Osteocyte (in vitro differentiated cells): ENCODE data around the gene NEUROG1. TPM values are rescaled to one million over a fixed set of nuclear protein-coding genes. Genes with fewer than 3 reads are reported as not detected.

ENCODE experiments used
- DNase-seq: peaks from one replicate; pipeline ENCODE4 v3.0.0; 2021; ENCODE audit warnings: mixed read lengths; ENCODE audit not compliant: unreplicated experiment; ENCODE audit errors: extremely low spot score
- H3K27ac Mint-ChIP-seq: one replicate; pipeline ENCODE4 v1.8.0; 2021; ENCODE audit warnings: mild to moderate bottlenecking, mixed read lengths; ENCODE audit not compliant: unreplicated experiment
- H3K27me3 Mint-ChIP-seq: one replicate; pipeline ENCODE4 v1.8.0; 2021; ENCODE audit warnings: mixed read lengths; ENCODE audit not compliant: unreplicated experiment
- H3K36me3 Mint-ChIP-seq: one replicate; pipeline ENCODE4 v1.8.0; 2021; ENCODE audit warnings: mixed read lengths; ENCODE audit not compliant: unreplicated experiment
- H3K4me1 Mint-ChIP-seq: one replicate; pipeline ENCODE4 v1.8.0; 2021; ENCODE audit warnings: mixed read lengths; ENCODE audit not compliant: unreplicated experiment
- H3K4me3 Mint-ChIP-seq: one replicate; pipeline ENCODE4 v1.8.0; 2021; ENCODE audit warnings: mild to moderate bottlenecking, moderate library complexity, mixed read lengths; ENCODE audit not compliant: unreplicated experiment
- H3K9me3 Mint-ChIP-seq: one replicate; pipeline ENCODE4 v1.8.0; 2021; ENCODE audit warnings: mixed read lengths; ENCODE audit not compliant: unreplicated experiment
- total RNA-seq: library from RNA; stranded (reverse); gene quantifications from 2 replicates; pipeline ENCODE4 v1.2.1, GENCODE V29; 2021
- TF ChIP-seq, protein P1 (sequence below): fragments of 200-600 bp; sonication (generic); IDR thresholded peaks from 2 replicates; pipeline ENCODE4 v1.5.0; 2021; ENCODE audit warnings: antibody characterized with exemption, mild to moderate bottlenecking, moderate library complexity

Gene NEUROG1
- total RNA-seq, 1 donor from 2014 or later, result not detected

DNA sequence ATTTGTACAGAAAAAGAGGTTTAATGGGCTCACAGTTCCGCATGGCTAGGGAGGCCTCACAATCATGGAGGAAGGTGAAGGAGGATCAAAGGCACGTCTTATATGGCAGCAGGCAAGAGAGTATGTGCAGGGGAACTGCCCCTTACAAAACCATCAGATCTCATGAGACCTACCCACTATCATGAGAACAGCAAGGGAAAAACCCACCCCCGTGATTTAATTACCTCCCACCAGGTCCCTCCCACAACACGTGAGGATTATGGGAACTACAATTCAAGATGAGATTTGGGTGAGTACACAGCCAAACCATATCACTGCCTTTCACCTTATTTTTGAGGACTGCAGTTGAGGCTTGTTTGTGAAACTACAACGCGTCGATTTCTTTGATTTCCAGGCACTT is 20.9 kb upstream of the NEUROG1 start:
- Mint-ChIP-seq H3K4me3 (no peak overlapping the region), H3K4me1 (peaks cover 2% of the 10 kb centered on the region), H3K27me3 (peaks cover 66% of the 10 kb centered on the region), H3K36me3 (no peaks in the 10 kb centered on the region), H3K27ac (no peak overlapping the region), H3K9me3 (no peaks in the 10 kb centered on the region)
- TF ChIP-seq, protein P1, sequence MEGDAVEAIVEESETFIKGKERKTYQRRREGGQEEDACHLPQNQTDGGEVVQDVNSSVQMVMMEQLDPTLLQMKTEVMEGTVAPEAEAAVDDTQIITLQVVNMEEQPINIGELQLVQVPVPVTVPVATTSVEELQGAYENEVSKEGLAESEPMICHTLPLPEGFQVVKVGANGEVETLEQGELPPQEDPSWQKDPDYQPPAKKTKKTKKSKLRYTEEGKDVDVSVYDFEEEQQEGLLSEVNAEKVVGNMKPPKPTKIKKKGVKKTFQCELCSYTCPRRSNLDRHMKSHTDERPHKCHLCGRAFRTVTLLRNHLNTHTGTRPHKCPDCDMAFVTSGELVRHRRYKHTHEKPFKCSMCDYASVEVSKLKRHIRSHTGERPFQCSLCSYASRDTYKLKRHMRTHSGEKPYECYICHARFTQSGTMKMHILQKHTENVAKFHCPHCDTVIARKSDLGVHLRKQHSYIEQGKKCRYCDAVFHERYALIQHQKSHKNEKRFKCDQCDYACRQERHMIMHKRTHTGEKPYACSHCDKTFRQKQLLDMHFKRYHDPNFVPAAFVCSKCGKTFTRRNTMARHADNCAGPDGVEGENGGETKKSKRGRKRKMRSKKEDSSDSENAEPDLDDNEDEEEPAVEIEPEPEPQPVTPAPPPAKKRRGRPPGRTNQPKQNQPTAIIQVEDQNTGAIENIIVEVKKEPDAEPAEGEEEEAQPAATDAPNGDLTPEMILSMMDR, result no peak
- no peak for DNase-seq

DNA sequence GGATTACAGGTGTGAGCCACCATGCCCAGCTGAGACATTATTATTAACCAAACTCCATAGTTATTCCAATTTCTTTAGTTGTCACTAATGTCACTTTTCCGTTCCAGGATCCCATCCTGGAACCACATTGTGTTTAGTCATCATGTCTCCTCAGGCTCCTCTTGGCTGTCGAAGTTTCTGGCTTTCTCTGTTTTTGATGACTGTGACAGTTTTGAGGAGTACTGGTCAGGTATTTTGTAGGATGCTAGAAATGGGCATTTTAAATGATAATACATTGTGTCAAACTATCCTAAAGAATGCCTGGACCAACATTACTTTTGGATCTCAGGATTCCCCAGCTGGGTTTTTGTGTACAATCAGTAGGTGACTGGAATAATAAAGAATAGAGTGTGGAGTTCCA is 19.8 kb upstream of the NEUROG1 start:
- Mint-ChIP-seq H3K36me3 (no peaks in the 10 kb centered on the region), H3K4me1 (no peaks in the 10 kb centered on the region), H3K9me3 (no peaks in the 10 kb centered on the region), H3K27me3 (peaks cover 66% of the 10 kb centered on the region), H3K4me3 (no peak overlapping the region), H3K27ac (no peak overlapping the region)
- TF ChIP-seq, protein P1, result no peak
- DNase-seq, result no peak

DNA sequence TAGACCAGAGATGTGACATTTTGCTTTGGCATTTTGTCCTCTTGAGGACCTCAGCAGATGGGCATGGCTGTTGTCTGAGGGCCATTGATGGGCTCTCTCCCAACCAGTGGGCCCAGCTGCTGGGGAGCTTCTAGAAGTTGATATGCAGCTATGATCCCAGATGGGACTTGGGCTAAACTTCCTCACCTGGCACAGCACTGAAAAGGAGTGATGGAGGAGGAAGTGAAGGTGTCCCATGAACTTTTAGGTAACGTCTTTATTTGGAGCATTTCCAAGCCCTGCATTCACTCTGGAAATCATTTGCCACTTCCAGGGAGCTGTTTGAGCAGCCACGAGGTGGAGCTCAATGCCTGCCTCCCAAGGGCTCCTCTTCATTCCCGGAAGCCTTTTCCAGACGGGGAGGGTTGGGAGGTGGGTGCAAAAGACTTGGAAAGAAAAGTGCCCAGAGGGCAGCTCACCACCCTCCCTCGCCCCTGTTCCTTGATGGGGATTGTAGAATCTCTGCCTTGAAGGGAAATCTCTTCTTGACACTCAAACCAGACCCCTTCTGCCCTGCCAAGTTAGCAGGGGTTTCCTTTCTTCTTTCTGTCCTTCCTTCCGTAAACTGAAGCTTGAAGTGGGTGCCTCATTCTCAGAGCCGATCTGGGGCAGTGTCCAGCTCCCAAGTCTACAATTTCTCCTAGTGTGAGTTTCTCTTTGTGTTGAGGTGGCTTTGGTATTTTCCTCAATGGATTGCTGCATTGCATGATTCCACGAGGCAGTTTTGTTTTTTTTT is 18.1 kb upstream of the NEUROG1 start:
- no peak overlapping the region for H3K4me3 Mint-ChIP-seq
- H3K36me3 Mint-ChIP-seq, result no peaks in the 10 kb centered on the region
- H3K9me3 Mint-ChIP-seq, result no peaks in the 10 kb centered on the region
- no peak for DNase-seq
- no peak overlapping the region for H3K27ac Mint-ChIP-seq
- TF ChIP-seq, protein P1, result peak; percentile 44
- peaks cover 68% of the 10 kb centered on the region for H3K27me3 Mint-ChIP-seq
- H3K4me1 Mint-ChIP-seq, result no peaks in the 10 kb centered on the region

DNA sequence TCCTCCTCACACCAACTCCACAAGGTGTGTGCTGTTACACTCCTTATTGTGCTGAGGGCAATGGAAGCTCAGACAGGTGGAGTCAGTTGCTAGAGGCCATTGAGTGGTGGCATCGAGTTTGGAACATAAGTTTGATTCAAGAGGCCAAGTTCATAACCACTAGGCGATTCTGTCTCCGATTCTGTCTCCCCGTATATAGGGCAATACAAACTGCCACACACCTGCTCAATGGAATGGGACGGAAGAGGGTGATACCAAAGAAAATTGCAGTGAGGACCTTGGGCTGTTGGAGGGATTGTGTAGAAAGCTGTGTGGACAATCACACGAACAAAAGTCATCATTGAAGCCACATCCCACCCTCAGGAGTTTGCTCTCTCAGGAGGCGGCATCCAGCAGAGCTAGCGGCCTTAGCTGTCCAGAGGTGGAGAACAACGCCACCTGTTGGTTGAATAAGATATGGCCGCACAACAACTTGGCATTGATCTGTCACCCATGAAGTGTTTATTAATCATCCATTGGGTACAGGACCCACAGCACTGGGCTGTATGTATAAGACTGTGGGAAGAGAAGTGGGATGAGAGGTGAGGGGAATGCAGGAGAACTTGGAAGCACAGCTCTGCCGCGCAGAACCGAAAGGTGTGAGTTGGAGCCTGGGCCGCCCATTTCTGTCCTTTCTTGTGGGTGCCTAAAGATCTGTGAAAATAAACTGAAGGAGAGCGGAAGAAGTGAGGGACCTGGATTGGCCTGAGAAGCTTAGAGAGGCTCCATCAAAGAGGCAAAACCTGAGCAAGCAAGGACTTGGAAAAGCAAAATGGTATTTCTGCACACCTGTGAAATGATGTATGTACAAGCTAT is 16.1 kb upstream of the NEUROG1 start:
- Mint-ChIP-seq H3K36me3 (no peaks in the 10 kb centered on the region), H3K27me3 (peaks cover 69% of the 10 kb centered on the region), H3K9me3 (no peaks in the 10 kb centered on the region), H3K27ac (no peak overlapping the region), H3K4me3 (no peak overlapping the region), H3K4me1 (no peaks in the 10 kb centered on the region)
- no peak for DNase-seq
- TF ChIP-seq, protein P1, result peak; percentile 93

DNA sequence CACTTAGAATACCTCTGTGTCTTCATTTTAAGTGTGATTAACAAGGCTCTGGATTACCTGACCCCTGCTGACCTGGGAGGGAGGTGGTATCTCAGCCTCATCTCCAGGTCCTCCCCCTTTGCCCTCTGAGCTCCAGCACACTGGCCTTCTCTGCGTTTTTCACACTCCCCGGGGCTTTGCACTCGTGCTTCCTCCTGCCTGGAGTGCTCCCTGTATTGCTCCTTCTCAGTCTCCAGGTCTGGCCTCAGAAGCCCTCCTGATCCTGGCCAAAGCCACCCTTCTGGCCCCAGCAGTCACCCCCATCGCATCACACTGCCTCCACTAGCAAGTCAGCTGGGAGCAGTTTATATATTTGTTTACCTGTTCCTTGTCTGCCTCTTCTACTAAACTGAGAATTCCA is 13.6 kb upstream of the NEUROG1 start:
- Mint-ChIP-seq H3K9me3 (no peaks in the 10 kb centered on the region), H3K27me3 (peaks cover 73% of the 10 kb centered on the region)

More for the DNA sequence above, 13.6 kb upstream of the NEUROG1 start:
- TF ChIP-seq, protein P1, result no peak
- DNase-seq, result no peak
- Mint-ChIP-seq H3K36me3 (no peaks in the 10 kb centered on the region), H3K27ac (no peak overlapping the region), H3K4me1 (peaks cover 6% of the 10 kb centered on the region), H3K4me3 (no peak overlapping the region)
